Neural progenitor cell (in vitro differentiated cells): Measurements from ENCODE around the gene TMEM52B. TPM values are rescaled to one million over a fixed set of nuclear protein-coding genes. Genes with fewer than 3 reads are reported as not detected.

Source experiments
- DNase-seq: peaks from one replicate; pipeline ENCODE4 v3.0.0-alpha.2; 2016; ENCODE audit warnings: low spot score
- H2AFZ ChIP-seq: fragments of 200-600 bp; sonication (generic); replicated peaks from 2 replicates; pipeline ENCODE4 v1.6.1; 2016; ENCODE audit warnings: antibody characterized with exemption
- H3F3A ChIP-seq: fragments of 200-600 bp; sonication (generic); 2 replicates; pipeline ENCODE4 v1.6.1; 2016; ENCODE audit warnings: antibody characterized with exemption, low read depth
- H3K27ac ChIP-seq: fragments of 200-600 bp; sonication (generic); 2 replicates; pipeline ENCODE4 v1.5.1; 2016; ENCODE audit warnings: mild to moderate bottlenecking
- H3K27me3 ChIP-seq: fragments of 200-600 bp; sonication (generic); 2 replicates; pipeline ENCODE4 v1.6.1; 2016; ENCODE audit warnings: mild to moderate bottlenecking, moderate library complexity
- H3K36me3 ChIP-seq: fragments of 200-600 bp; sonication (generic); 2 replicates; pipeline ENCODE4 v1.5.1; 2016
- H3K4me1 ChIP-seq: fragments of 200-600 bp; sonication (generic); 2 replicates; pipeline ENCODE4 v1.6.1; 2016; ENCODE audit warnings: mixed run types
- H3K4me2 ChIP-seq: fragments of 200-600 bp; sonication (generic); 2 replicates; pipeline ENCODE4 v1.6.1; 2016
- H3K4me3 ChIP-seq: fragments of 200-600 bp; sonication (generic); 2 replicates; pipeline ENCODE4 v1.5.1; 2016
- H3K79me2 ChIP-seq: fragments of 200-600 bp; sonication (generic); 2 replicates; pipeline ENCODE4 v1.6.1; 2016; ENCODE audit warnings: low read depth
- H3K9ac ChIP-seq: fragments of 200-600 bp; sonication (generic); 2 replicates; pipeline ENCODE4 v1.6.1; 2016
- H3K9me3 ChIP-seq: fragments of 200-600 bp; sonication (generic); 2 replicates; pipeline ENCODE4 v1.5.1; 2016; ENCODE audit warnings: low read depth
- H4K20me1 ChIP-seq: fragments of 200-600 bp; sonication (generic); 2 replicates; pipeline ENCODE4 v1.6.1; 2016; ENCODE audit warnings: low read depth
- H3K27ac Mint-ChIP-seq: 3 replicates; pipeline ENCODE4 v1.8.0; 2021; ENCODE audit warnings: mixed read lengths
- H3K27me3 Mint-ChIP-seq: 2 replicates; pipeline ENCODE4 v1.8.0; 2022; ENCODE audit warnings: low read depth, mild to moderate bottlenecking, inconsistent platforms, moderate library complexity, mixed read lengths; ENCODE audit not compliant: insufficient read depth
- H3K36me3 Mint-ChIP-seq: 3 replicates; pipeline ENCODE4 v1.8.0; 2021; ENCODE audit warnings: mixed read lengths
- H3K4me1 Mint-ChIP-seq: 3 replicates; pipeline ENCODE4 v1.8.0; 2021; ENCODE audit warnings: mixed read lengths
- H3K4me3 Mint-ChIP-seq: 3 replicates; pipeline ENCODE4 v1.8.0; 2021; ENCODE audit warnings: mild to moderate bottlenecking, moderate library complexity, mixed read lengths
- H3K9me3 Mint-ChIP-seq: 3 replicates; pipeline ENCODE4 v1.8.0; 2020; ENCODE audit warnings: mixed read lengths
- CTCF ChIP-seq: fragments of 200-600 bp; sonication (generic); IDR thresholded peaks from 2 replicates; pipeline ENCODE4 v1.5.1; 2017; ENCODE audit warnings: antibody characterized with exemption, mild to moderate bottlenecking
- EZH2 ChIP-seq: fragments of 200-600 bp; sonication (generic); IDR thresholded peaks from 2 replicates; pipeline ENCODE4 v1.6.1; 2017; ENCODE audit warnings: antibody characterized with exemption, mild to moderate bottlenecking, moderate library complexity
- EZH2phosphoT487 ChIP-seq: fragments of 200-600 bp; sonication (generic); IDR thresholded peaks from 2 replicates; pipeline ENCODE4 v1.6.1; 2017; ENCODE audit warnings: antibody characterized with exemption
- total RNA-seq: library from RNA; depleted of rRNA; stranded (reverse); fragments of >200 nt; gene quantifications from 2 replicates; pipeline ENCODE4 v1.2.3, GENCODE V29; 2015; ENCODE audit warnings: low replicate concordance

The TMEM52B gene
- total RNA-seq, 1 donor from 2014 or later = not detected

GRCh38 chr12:10171973-10172728 lies 6.7 kb upstream of the TMEM52B start, which contains the start of gene OLR1:
TSS of gene OLR1 (minus strand) at chr12:10172132. CDS start at chr12:10172077, 55 bp downstream.
- no peaks in the 10 kb centered on the region for H3K36me3 ChIP-seq
- no peak for DNase-seq
- TF ChIP-seq EZH2phosphoT487 (no peak), CTCF (no peak), EZH2 (no peak)
- H3K4me2 ChIP-seq = no peak within 1 kb of the TSS
- no peak within 1 kb of the TSS for H3K27ac Mint-ChIP-seq
- no peak within 1 kb of the TSS for H2AFZ ChIP-seq
- no peaks in the 10 kb centered on the region for H3K36me3 Mint-ChIP-seq
- peaks cover 3% of the 10 kb centered on the region for H3K27me3 Mint-ChIP-seq
- no peaks in the 10 kb centered on the region for H3K9me3 ChIP-seq
- no peak within 1 kb of the TSS for H3K27ac ChIP-seq
- no peaks in the 10 kb centered on the region for H3K79me2 ChIP-seq
- H3K9ac ChIP-seq = no peak within 1 kb of the TSS
- no peaks in the 10 kb centered on the region for H3F3A ChIP-seq
- H3K4me1 ChIP-seq = no peaks in the 10 kb centered on the region
- H3K4me3 ChIP-seq = no peak within 1 kb of the TSS
- H3K4me1 Mint-ChIP-seq = peaks cover 3% of the 10 kb centered on the region
- H3K27me3 ChIP-seq = no peaks in the 10 kb centered on the region
- H3K4me3 Mint-ChIP-seq = no peak within 1 kb of the TSS
- H3K9me3 Mint-ChIP-seq = no peaks in the 10 kb centered on the region
- no peaks in the 10 kb centered on the region for H4K20me1 ChIP-seq

- no peak overlapping the region for H3K4me3 Mint-ChIP-seq
- H3K27me3 Mint-ChIP-seq = no peaks in the 10 kb centered on the region
- no peaks in the 10 kb centered on the region for H3K4me1 ChIP-seq
- H3K9me3 ChIP-seq = no peaks in the 10 kb centered on the region
- no peak overlapping the region for H3K4me2 ChIP-seq
- no peaks in the 10 kb centered on the region for H3K27me3 ChIP-seq
- H3F3A ChIP-seq = no peaks in the 10 kb centered on the region
- H3K4me1 Mint-ChIP-seq = peaks cover 10% of the 10 kb centered on the region
- H3K27ac Mint-ChIP-seq = no peak overlapping the region
- no peak overlapping the region for H2AFZ ChIP-seq
- no peak overlapping the region for H3K4me3 ChIP-seq
- no peak overlapping the region for H3K9ac ChIP-seq
- no peaks in the 10 kb centered on the region for H3K79me2 ChIP-seq
- H3K27ac ChIP-seq = no peak overlapping the region
- no peaks in the 10 kb centered on the region for H4K20me1 ChIP-seq
- TF ChIP-seq CTCF = no peak
- TF ChIP-seq EZH2 = no peak
- no peaks in the 10 kb centered on the region for H3K9me3 Mint-ChIP-seq
- DNase-seq = no peak
- no peaks in the 10 kb centered on the region for H3K36me3 Mint-ChIP-seq
- H3K36me3 ChIP-seq = no peaks in the 10 kb centered on the region
These were observed 3.7 kb upstream of the TMEM52B start for GRCh38 chr12:10174986-10175614.

- no peaks in the 10 kb centered on the region for H3K36me3 ChIP-seq
- H3K27me3 Mint-ChIP-seq = no peaks in the 10 kb centered on the region
- no peaks in the 10 kb centered on the region for H3F3A ChIP-seq
These were observed 2.8 kb upstream of the TMEM52B start for GRCh38 chr12:10175846-10176636.

More at GRCh38 chr12:10175846-10176636, 2.8 kb upstream of the TMEM52B start:
- H3K4me2 ChIP-seq = no peak overlapping the region
- H3K4me3 Mint-ChIP-seq = no peak overlapping the region
- no peaks in the 10 kb centered on the region for H3K4me1 ChIP-seq
- no peaks in the 10 kb centered on the region for H3K9me3 ChIP-seq
- no peaks in the 10 kb centered on the region for H3K9me3 Mint-ChIP-seq
- no peaks in the 10 kb centered on the region for H4K20me1 ChIP-seq
- no peaks in the 10 kb centered on the region for H3K27me3 ChIP-seq
- H3K27ac Mint-ChIP-seq = no peak overlapping the region
- H3K27ac ChIP-seq = no peak overlapping the region
- H3K79me2 ChIP-seq = no peaks in the 10 kb centered on the region
- peaks cover 10% of the 10 kb centered on the region for H3K4me1 Mint-ChIP-seq
- no peak overlapping the region for H2AFZ ChIP-seq
- no peak overlapping the region for H3K4me3 ChIP-seq
- no peak overlapping the region for H3K9ac ChIP-seq
- DNase-seq = no peak
- TF ChIP-seq EZH2phosphoT487 = no peak
- TF ChIP-seq EZH2 = no peak
- no peak for TF ChIP-seq CTCF
- no peaks in the 10 kb centered on the region for H3K36me3 Mint-ChIP-seq
